Fibroblast of lung (primary cell): ENCODE results near the gene LRRC8C. TPM values are rescaled to one million over a fixed set of nuclear protein-coding genes. Genes with fewer than 3 reads are reported as not detected.

ENCODE experiments used
- DNase-seq, 2 donors: peaks; one replicate each; pipeline versions ENCODE4 v3.0.0 to v3.0.0-alpha.2; 2010; ENCODE audit warnings: low read depth in 2 of 2
- H2AFZ ChIP-seq: 2 replicates; pipeline ENCODE4 v1.5.1; 2012; ENCODE audit warnings: low read length, control low read depth, inconsistent platforms
- H3K27ac ChIP-seq: 2 replicates; pipeline ENCODE4 v1.5.1; 2011; ENCODE audit warnings: low read length, control low read depth; ENCODE audit not compliant: insufficient read depth
- H3K27me3 ChIP-seq: 2 replicates; pipeline ENCODE4 v1.5.1; 2011; ENCODE audit warnings: mild to moderate bottlenecking, low read length; ENCODE audit not compliant: control insufficient read depth, insufficient read depth
- H3K36me3 ChIP-seq: 2 replicates; pipeline ENCODE4 v1.5.1; 2011; ENCODE audit warnings: low read length; ENCODE audit not compliant: control insufficient read depth, insufficient read depth
- H3K4me1 ChIP-seq: 2 replicates; pipeline ENCODE4 v1.5.1; 2011; ENCODE audit warnings: low read length; ENCODE audit not compliant: control insufficient read depth, insufficient read depth; ENCODE audit errors: extremely low read depth
- H3K4me2 ChIP-seq: 2 replicates; pipeline ENCODE4 v1.5.1; 2011; ENCODE audit warnings: low read length, control low read depth; ENCODE audit not compliant: insufficient read depth; ENCODE audit errors: extremely low read depth
- H3K4me3 ChIP-seq, 4 experiments: fragments of 200-600 bp in 1 of 4; sonication (generic) in 1 of 4; replicated peaks in 1 of 4; 2 replicates each; pipeline ENCODE4 v1.5.1; 2011 to 2016; ENCODE audit warnings: low read length in 4 of 4, low read depth in 3 of 4, mild to moderate bottlenecking in 3 of 4, control low read depth in 2 of 4, inconsistent platforms in 1 of 4, mixed read lengths in 1 of 4; ENCODE audit not compliant: insufficient read depth in 1 of 4; ENCODE audit errors: control extremely low read depth in 1 of 4
- H3K79me2 ChIP-seq: 2 replicates; pipeline ENCODE4 v1.5.1; 2012; ENCODE audit warnings: mild to moderate bottlenecking, low read length, inconsistent platforms; ENCODE audit not compliant: control insufficient read depth, insufficient read depth
- H3K9ac ChIP-seq: 2 replicates; pipeline ENCODE4 v1.5.1; 2011; ENCODE audit warnings: mild to moderate bottlenecking, low read length, control low read depth; ENCODE audit not compliant: insufficient read depth
- H3K9me3 ChIP-seq: 2 replicates; pipeline ENCODE4 v1.5.1; 2012; ENCODE audit warnings: low read depth, low read length; ENCODE audit not compliant: control insufficient read depth, insufficient read depth
- H4K20me1 ChIP-seq: 2 replicates; pipeline ENCODE4 v1.5.1; 2011; ENCODE audit warnings: low read length; ENCODE audit not compliant: control insufficient read depth, insufficient read depth; ENCODE audit errors: extremely low read depth
- CTCF ChIP-seq, 2 donors: IDR thresholded peaks in 1 of 2; conservative IDR thresholded peaks in 1 of 2; 1 replicate in 1 of 2; 2 replicates in 1 of 2; pipeline ENCODE4 v1.5.1; 2011 to 2012; ENCODE audit warnings: low read length in 2 of 2, control low read depth in 1 of 2, inconsistent platforms in 1 of 2, low read depth in 1 of 2, mild to moderate bottlenecking in 1 of 2
- EZH2 ChIP-seq: IDR thresholded peaks from 2 replicates; pipeline ENCODE4 v1.5.1; 2012; ENCODE audit warnings: low read length, control low read depth, mild to moderate bottlenecking; ENCODE audit errors: missing control alignments
- polyA plus RNA-seq, 2 donors: library from polyadenylated mRNA; depleted of rRNA in 1 of 2; stranded (reverse) in 1 of 2; unstranded in 1 of 2; fragments of >200 nt; gene quantifications; 2 replicates each; pipeline ENCODE4 v1.2.1, GENCODE V29; 2011 to 2012; ENCODE audit warnings: missing spikeins in 1 of 2
- total RNA-seq: library from RNA; depleted of rRNA; stranded (reverse); fragments of >200 nt; gene quantifications from 2 replicates; pipeline ENCODE4 v1.2.1, GENCODE V29; 2014

The LRRC8C gene
- total and polyA plus RNA-seq, 2 donors (not counting 1 experiment from before 2014, with no cell fraction given), result 5.4 to 13.2 TPM

- H3K4me2 ChIP-seq, result no peak overlapping the region
- no peak for DNase-seq
- H3K79me2 ChIP-seq, result peaks cover 51% of the 10 kb centered on the region
- no peak overlapping the region for H2AFZ ChIP-seq
- TF ChIP-seq CTCF (conservative IDR thresholded peaks at IDR 0.05 in 1 of 2, IDR thresholded peaks at IDR 0.05 in 1 of 2; ENCODE audit: low read depth in 1 of 2, low read length in 2 of 2) (no peak), EZH2 (no peak)
- no peak overlapping the region for H3K9ac ChIP-seq
- H3K4me3 ChIP-seq, result no peak overlapping the region
- no peaks in the 10 kb centered on the region for H3K9me3 ChIP-seq
- H3K4me1 ChIP-seq, result no peaks in the 10 kb centered on the region
- no peaks in the 10 kb centered on the region for H3K36me3 ChIP-seq
- no peaks in the 10 kb centered on the region for H3K27me3 ChIP-seq
- H4K20me1 ChIP-seq, result no peaks in the 10 kb centered on the region
- H3K27ac ChIP-seq, result no peak overlapping the region
Measured at GRCh38 chr1:89646259-89646658, 13.3 kb downstream of the LRRC8C start.

GRCh38 chr1:89649783-89650182 lies 16.9 kb downstream of the LRRC8C start:
- no peaks in the 10 kb centered on the region for H3K27me3 ChIP-seq
- H4K20me1 ChIP-seq, result no peaks in the 10 kb centered on the region
- no peak overlapping the region for H3K9ac ChIP-seq
- H3K4me3 ChIP-seq, result no peak overlapping the region
- TF ChIP-seq CTCF (conservative IDR thresholded peaks at IDR 0.05 in 1 of 2, IDR thresholded peaks at IDR 0.05 in 1 of 2; ENCODE audit: low read depth in 1 of 2, low read length in 2 of 2) (no peak), EZH2 (no peak)
- no peaks in the 10 kb centered on the region for H3K9me3 ChIP-seq
- H3K36me3 ChIP-seq, result no peaks in the 10 kb centered on the region
- no peak overlapping the region for H3K27ac ChIP-seq
- H3K4me1 ChIP-seq, result no peaks in the 10 kb centered on the region
- H2AFZ ChIP-seq, result no peak overlapping the region
- no peak for DNase-seq
- H3K79me2 ChIP-seq, result peaks cover 46% of the 10 kb centered on the region
- H3K4me2 ChIP-seq, result no peak overlapping the region

- no peak overlapping the region for H3K4me3 ChIP-seq
- no peak for TF ChIP-seq EZH2
- no peak for TF ChIP-seq CTCF (conservative IDR thresholded peaks at IDR 0.05 in 1 of 2, IDR thresholded peaks at IDR 0.05 in 1 of 2; ENCODE audit: low read depth in 1 of 2, low read length in 2 of 2)
- no peaks in the 10 kb centered on the region for H3K36me3 ChIP-seq
- H3K9me3 ChIP-seq, result no peaks in the 10 kb centered on the region
- H3K4me2 ChIP-seq, result no peak overlapping the region
- H3K4me1 ChIP-seq, result no peaks in the 10 kb centered on the region
- H3K27ac ChIP-seq, result no peak overlapping the region
- no peaks in the 10 kb centered on the region for H3K27me3 ChIP-seq
- H4K20me1 ChIP-seq, result no peaks in the 10 kb centered on the region
- DNase-seq, result no peak
- H3K79me2 ChIP-seq, result peaks cover 49% of the 10 kb centered on the region
- no peak overlapping the region for H2AFZ ChIP-seq
- H3K9ac ChIP-seq, result no peak overlapping the region
Measured at GRCh38 chr1:89652373-89652772, 19.5 kb downstream of the LRRC8C start.
